Measurements from ENCODE around the gene ZNF408.
"Not testable (repeated sequence)": the region's sequence is repeated elsewhere in the genome, so short reads cannot be mapped to it uniquely, and the experiment has no call there.

The ZNF408 gene

DNA sequence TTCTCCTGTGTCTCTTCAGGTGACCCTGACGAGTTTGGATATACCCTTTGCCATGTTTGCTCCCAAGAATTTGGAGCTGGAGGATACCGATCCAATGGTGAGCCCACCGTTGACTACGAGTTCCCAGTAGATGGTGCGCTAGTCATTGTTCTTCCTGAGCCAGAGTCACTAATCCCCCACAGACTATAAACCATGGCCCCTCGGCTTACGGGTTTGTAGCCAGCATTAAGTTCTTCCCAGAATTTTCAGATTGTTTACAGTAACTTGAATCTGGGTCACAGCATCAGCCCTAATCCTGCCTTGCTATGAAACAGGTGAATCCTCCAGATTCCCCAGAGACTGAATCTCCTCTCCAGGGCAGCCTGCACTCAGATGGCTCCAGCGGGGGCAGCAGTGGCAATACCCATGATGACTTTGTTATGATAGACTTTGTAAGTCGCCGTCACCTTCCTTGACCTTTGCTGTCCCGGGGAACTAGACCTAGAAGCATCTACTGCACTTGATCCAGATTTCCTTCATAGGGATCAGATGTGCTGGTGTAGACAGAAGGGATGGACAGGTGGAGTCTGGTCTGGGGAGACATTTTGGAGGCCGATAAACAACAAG is 32.2 kb upstream of the ZNF408 start:
- DNase-seq (ENCODE audit: low spot score), result no peak
- in situ Hi-C loops (cut with MboI; ENCODE audit: low sequenced_read_pairs, unreplicated experiment), result no loop called here
- TF ChIP-seq, protein P1, sequence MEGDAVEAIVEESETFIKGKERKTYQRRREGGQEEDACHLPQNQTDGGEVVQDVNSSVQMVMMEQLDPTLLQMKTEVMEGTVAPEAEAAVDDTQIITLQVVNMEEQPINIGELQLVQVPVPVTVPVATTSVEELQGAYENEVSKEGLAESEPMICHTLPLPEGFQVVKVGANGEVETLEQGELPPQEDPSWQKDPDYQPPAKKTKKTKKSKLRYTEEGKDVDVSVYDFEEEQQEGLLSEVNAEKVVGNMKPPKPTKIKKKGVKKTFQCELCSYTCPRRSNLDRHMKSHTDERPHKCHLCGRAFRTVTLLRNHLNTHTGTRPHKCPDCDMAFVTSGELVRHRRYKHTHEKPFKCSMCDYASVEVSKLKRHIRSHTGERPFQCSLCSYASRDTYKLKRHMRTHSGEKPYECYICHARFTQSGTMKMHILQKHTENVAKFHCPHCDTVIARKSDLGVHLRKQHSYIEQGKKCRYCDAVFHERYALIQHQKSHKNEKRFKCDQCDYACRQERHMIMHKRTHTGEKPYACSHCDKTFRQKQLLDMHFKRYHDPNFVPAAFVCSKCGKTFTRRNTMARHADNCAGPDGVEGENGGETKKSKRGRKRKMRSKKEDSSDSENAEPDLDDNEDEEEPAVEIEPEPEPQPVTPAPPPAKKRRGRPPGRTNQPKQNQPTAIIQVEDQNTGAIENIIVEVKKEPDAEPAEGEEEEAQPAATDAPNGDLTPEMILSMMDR (IDR thresholded peaks at IDR 0.05; ENCODE audit: borderline replicate concordance, control extremely low read depth, extremely low read depth, insufficient read depth, missing control alignments), result no peak

DNA sequence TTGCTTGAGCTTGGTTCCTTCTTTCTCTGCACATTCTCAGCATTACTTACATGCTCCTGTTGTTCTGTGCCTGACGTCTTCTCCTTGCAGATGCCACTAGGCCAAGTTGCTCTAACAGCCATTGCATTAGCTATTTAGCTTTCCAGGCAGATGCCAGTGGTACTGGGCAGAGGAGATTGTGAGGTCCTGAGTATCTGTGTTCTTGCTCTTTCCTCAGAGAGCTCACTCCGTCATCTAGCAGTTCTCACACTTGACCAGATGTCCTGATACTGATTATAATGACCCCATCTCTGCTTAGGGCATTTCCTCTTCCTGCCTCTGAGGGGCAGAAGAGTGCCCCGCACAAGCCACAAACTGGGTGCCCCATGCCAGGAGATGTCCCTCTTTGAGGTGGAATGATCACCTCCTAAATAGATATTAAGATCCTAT is 31.1 kb upstream of the ZNF408 start:
- in situ Hi-C loops (cut with MboI; ENCODE audit: low sequenced_read_pairs, unreplicated experiment), result no loop called here
- DNase-seq (ENCODE audit: low spot score), result no peak
- TF ChIP-seq, protein P1 (IDR thresholded peaks at IDR 0.05; ENCODE audit: borderline replicate concordance, control extremely low read depth, extremely low read depth, insufficient read depth, missing control alignments), result no peak

DNA sequence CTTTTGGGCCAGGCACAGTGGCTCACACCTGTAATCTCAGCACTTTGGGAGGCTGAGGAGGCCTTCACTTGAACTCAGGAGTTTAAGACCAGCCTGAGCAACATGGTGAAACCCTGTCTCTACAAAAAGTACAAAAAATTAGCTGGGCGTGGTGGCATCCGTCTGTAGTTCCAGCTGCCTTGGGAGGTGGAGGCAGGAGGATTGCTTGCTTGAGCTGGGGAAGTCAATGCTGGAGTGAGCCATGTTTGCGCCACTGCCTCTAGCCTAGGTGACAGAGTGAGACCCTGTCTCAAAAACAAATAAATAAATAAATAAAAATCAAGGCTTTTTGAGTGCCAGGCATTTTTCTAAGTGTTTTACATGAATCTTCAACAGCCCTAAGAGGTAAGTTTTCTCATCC is 30.3 kb upstream of the ZNF408 start:
- in situ Hi-C loops (cut with MboI; ENCODE audit: low sequenced_read_pairs, unreplicated experiment); DNase-seq (ENCODE audit: low spot score): not testable (repeated sequence)

DNA sequence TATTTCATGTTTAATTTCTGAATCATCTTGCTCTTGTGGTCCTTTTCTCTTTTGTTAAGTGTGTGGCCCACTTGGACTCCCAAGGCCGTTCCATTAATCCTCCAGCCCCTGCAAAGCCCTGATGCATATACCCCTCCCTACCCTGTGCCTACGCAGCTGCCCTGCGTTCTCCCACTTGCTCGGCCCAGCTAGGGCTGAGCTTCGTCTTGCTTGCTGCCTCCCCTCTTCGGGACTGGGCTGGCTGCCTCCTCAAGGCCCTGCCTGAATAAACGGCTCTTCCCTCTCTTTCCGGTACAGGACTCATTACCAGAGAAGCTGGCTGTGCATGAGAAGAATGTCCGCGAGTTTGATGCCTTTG is 28.9 kb upstream of the ZNF408 start:
- no peak for DNase-seq (ENCODE audit: low spot score)
- in situ Hi-C loops (cut with MboI; ENCODE audit: low sequenced_read_pairs, unreplicated experiment), result no loop called here
- TF ChIP-seq, protein P1 (IDR thresholded peaks at IDR 0.05; ENCODE audit: borderline replicate concordance, control extremely low read depth, extremely low read depth, insufficient read depth, missing control alignments), result no peak

DNA sequence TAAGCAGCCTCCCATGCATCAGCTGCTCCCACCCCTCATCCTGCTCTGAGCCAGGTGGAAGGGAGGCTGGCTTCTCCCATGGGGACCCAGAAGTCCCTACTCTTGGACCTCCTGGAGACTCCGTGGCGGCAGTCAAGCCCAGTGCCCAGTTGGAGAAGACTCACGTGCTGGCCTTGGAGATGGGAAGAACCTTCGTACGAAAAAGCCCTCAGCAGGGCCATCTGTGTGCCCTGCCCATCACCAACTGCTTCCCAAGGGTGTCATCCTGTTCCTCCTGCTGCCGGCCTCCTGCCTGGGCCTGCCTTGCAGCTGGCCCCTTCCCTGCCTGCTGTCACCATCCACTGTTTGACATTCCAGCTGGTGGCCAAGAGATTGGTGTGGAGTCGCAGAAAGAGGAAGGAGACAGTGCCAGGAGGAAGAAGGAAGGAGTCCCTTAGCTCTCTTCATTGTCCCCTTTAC is 28.4 kb upstream of the ZNF408 start:
- TF ChIP-seq, protein P1 (IDR thresholded peaks at IDR 0.05; ENCODE audit: borderline replicate concordance, control extremely low read depth, extremely low read depth, insufficient read depth, missing control alignments), result no peak
- no peak for DNase-seq (ENCODE audit: low spot score)
- in situ Hi-C loops (cut with MboI; ENCODE audit: low sequenced_read_pairs, unreplicated experiment), result no loop called here

- in situ Hi-C loops (cut with MboI; ENCODE audit: low sequenced_read_pairs, unreplicated experiment), result no loop called here
- DNase-seq (ENCODE audit: low spot score), result no peak
- TF ChIP-seq, protein P1 (IDR thresholded peaks at IDR 0.05; ENCODE audit: borderline replicate concordance, control extremely low read depth, extremely low read depth, insufficient read depth, missing control alignments), result no peak
Measured at GRCh38 chr11:46673713-46674462, 26.9 kb upstream of the ZNF408 start.
